ENCODE measurements around the gene MYO18A. TPM values are rescaled to one million over a fixed set of nuclear protein-coding genes. Genes with fewer than 3 reads are reported as not detected.

The MYO18A gene
- total and polyA plus RNA-seq, 12 donors: 61.4 to 442 (median 327) TPM

DNA sequence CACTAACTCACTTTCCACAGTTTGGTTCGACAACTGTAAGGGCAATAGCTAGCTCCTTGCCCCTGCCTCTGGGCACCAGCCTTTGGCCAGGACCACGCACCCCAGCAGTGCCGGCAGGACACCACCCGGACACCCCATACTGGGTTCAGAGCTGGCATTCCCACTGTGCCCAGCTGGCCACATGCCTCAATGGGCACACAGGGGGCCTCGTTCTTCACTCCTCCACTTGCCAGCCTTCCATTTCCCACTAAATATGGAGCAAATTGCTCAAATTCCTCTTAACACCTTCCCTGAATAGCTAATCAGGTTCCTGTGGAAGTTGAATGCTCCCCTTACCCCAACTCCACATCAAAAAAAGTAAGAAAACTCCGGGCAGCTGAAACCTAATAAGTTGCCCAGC is 84.8 kb downstream of the MYO18A start:
- ATAC-seq: no peak
- peaks cover 0 to 11% (median 0%) of the 10 kb centered on the region in 9 donors for H3K4me1 ChIP-seq

DNA sequence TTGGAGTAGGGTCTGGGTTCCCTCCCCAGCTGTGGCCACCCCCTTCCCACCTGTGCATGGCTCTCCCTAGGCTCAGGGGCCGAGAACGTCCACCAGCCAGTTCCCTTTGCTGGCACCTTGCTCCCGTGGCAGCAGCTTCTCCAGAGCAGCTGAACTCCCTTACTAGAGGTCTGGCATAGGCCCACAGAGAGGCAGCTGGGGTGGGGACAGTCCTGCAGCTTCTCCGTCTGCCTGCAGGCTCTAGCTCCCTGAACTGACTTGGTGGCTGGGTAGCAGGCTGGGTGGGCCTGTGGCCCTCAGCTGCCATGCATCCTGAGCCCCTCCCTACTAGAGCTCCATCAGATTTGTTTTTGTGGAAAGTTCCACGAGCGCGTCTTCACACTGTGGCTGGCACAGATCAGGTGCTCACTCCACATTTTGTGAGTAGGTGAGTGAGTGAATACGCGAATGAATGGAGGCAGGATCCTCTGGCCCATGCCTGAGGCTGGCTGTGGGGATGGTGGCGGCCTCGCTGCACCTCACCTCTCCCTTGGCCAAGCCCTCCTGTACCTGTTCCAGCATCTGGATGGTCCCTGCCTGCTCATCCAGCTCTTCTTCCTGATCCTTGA is 86.0 kb downstream of the MYO18A start:
- no peak overlapping the region for H3K27ac ChIP-seq
- H3K4me1 ChIP-seq: peaks cover 0 to 15% (median 0%) of the 10 kb centered on the region in 9 donors
- no peaks in the 10 kb centered on the region for H3K9me3 ChIP-seq
- H3K4me3 ChIP-seq: no peak overlapping the region
- intact Hi-C loops (cut with DNase I): no loop called here
- H3K36me3 ChIP-seq: peaks cover 18 to 100% (median 95%) of the 10 kb centered on the region in 9 donors
- DNase-seq (no peak), ATAC-seq (no peak)
- H3K27me3 ChIP-seq: no peaks in the 10 kb centered on the region
- TF ChIP-seq, protein P1, sequence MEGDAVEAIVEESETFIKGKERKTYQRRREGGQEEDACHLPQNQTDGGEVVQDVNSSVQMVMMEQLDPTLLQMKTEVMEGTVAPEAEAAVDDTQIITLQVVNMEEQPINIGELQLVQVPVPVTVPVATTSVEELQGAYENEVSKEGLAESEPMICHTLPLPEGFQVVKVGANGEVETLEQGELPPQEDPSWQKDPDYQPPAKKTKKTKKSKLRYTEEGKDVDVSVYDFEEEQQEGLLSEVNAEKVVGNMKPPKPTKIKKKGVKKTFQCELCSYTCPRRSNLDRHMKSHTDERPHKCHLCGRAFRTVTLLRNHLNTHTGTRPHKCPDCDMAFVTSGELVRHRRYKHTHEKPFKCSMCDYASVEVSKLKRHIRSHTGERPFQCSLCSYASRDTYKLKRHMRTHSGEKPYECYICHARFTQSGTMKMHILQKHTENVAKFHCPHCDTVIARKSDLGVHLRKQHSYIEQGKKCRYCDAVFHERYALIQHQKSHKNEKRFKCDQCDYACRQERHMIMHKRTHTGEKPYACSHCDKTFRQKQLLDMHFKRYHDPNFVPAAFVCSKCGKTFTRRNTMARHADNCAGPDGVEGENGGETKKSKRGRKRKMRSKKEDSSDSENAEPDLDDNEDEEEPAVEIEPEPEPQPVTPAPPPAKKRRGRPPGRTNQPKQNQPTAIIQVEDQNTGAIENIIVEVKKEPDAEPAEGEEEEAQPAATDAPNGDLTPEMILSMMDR (IDR thresholded peaks at IDR 0.05): no peak
- 86 to 90% methylated on average over 11 of the region's 11 CpGs for WGBS, 2 donors

More for the DNA sequence above, 84.8 kb downstream of the MYO18A start:
- TF ChIP-seq, protein P1 (IDR thresholded peaks at IDR 0.05): no peak
- whole genome bisulfite sequencing, 2 donors: 90 to 91% methylated on average over 6 of the region's 6 CpGs
- Histone ChIP-seq H3K36me3 (peaks cover 21 to 100% (median 95%) of the 10 kb centered on the region in 9 donors), H3K4me3 (no peak overlapping the region), H3K9me3 (no peaks in the 10 kb centered on the region), H3K27me3 (no peaks in the 10 kb centered on the region), H3K27ac (no peak overlapping the region)
- no peak for DNase-seq
- intact Hi-C loops (cut with DNase I): no loop called here

DNA sequence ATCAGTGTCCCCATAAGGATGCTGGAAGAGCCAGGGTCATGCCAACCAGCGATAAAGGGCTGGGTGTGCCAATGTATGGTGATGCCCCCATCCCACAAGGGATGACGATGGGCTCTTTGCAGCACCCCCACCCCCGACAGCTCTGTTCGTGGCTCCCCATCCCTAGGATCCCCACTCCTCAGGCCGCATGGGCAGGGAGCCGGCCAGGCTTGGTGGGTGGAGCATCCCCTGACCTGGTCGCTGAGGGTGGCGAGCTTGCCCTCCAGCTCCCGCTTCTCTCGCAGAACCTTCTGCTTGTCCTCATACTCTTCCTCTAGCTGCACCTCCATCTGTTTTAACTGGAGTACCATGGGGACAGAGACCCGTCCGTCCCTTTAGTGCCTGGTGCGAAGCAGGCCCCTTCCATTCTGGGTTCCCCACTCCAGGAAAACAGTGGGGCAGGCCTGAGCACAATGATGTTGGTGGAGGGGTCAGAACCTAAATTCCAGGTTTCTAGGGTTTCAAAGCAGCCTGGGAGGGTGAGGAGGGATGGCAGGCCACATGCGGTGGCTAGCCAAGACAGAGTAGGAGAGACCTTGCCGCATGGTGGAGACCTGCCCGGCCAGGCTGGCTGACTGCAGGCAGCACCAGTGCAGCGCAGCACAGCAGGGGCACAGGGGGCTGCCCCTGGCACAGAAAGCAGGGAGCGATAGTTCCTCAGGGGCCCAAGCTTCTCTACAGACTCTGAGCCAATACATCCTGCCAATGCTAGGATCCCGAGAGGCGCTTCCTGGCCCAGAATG is 86.9 kb downstream of the MYO18A start:
- 94 to 96% methylated on average over 20 of the region's 20 CpGs for WGBS, 2 donors

More for the DNA sequence above, 86.9 kb downstream of the MYO18A start:
- Histone ChIP-seq H3K4me3 (no peak overlapping the region), H3K4me1 (peaks cover 0 to 15% (median 0%) of the 10 kb centered on the region in 9 donors), H3K9me3 (no peaks in the 10 kb centered on the region), H3K27ac (no peak overlapping the region), H3K36me3 (peaks cover 16 to 100% (median 96%) of the 10 kb centered on the region in 9 donors), H3K27me3 (no peaks in the 10 kb centered on the region)
- no peak for DNase-seq
- TF ChIP-seq, protein P1 (IDR thresholded peaks at IDR 0.05): no peak
- ATAC-seq: no peak
- intact Hi-C loops (cut with DNase I): no loop called here

Measured in heart right ventricle (tissue), 16 donors.